ENCODE data around the gene TMEM132D.

Gene TMEM132D

GRCh38 chr12:129615001-129615400 lies 288.8 kb downstream of the TMEM132D start:
- H3K4me2 ChIP-seq (ENCODE audit: low read depth, low read length, poor library complexity, severe bottlenecking): no peak overlapping the region
- TF ChIP-seq CTCF (IDR thresholded peaks at IDR 0.05; ENCODE audit: insufficient read depth, low read length, poor library complexity, severe bottlenecking) (no peak), EZH2phosphoT487 (conservative IDR thresholded peaks at IDR 0.05; ENCODE audit: low read length) (no peak)
- no peaks in the 10 kb centered on the region for H3F3A ChIP-seq (ENCODE audit: insufficient read depth)
- no peaks in the 10 kb centered on the region for H3K36me3 ChIP-seq (ENCODE audit: low read length)
- no peaks in the 10 kb centered on the region for H4K20me1 ChIP-seq (ENCODE audit: low read depth, low read length)
- H3K27me3 ChIP-seq (ENCODE audit: low read length): no peaks in the 10 kb centered on the region
- H3K9me3 ChIP-seq (ENCODE audit: insufficient read depth, low read length): no peaks in the 10 kb centered on the region
- no peak overlapping the region for H3K4me3 ChIP-seq (ENCODE audit: insufficient read depth, low read length, poor library complexity, severe bottlenecking)
- no peaks in the 10 kb centered on the region for H3K9me2 ChIP-seq (replicated peaks; ENCODE audit: insufficient read depth, low read length)
- H3K79me2 ChIP-seq (ENCODE audit: insufficient read depth, low read length): no peaks in the 10 kb centered on the region
- H3K27ac ChIP-seq (ENCODE audit: low read depth, low read length): no peak overlapping the region
- no peak overlapping the region for H2AFZ ChIP-seq (ENCODE audit: low read depth, low read length, severe bottlenecking)
- H3K9ac ChIP-seq (ENCODE audit: low read length): no peak overlapping the region

- no peaks in the 10 kb centered on the region for H3K9me2 ChIP-seq (replicated peaks; ENCODE audit: insufficient read depth, low read length)
- no peaks in the 10 kb centered on the region for H3K36me3 ChIP-seq (ENCODE audit: low read length)
- no peak overlapping the region for H3K27ac ChIP-seq (ENCODE audit: low read depth, low read length)
- H3K4me3 ChIP-seq (ENCODE audit: insufficient read depth, low read length, poor library complexity, severe bottlenecking): no peak overlapping the region
- no peaks in the 10 kb centered on the region for H4K20me1 ChIP-seq (ENCODE audit: low read depth, low read length)
- H3K4me2 ChIP-seq (ENCODE audit: low read depth, low read length, poor library complexity, severe bottlenecking): no peak overlapping the region
- no peaks in the 10 kb centered on the region for H3K9me3 ChIP-seq (ENCODE audit: insufficient read depth, low read length)
- H2AFZ ChIP-seq (ENCODE audit: low read depth, low read length, severe bottlenecking): no peak overlapping the region
- H3K9ac ChIP-seq (ENCODE audit: low read length): no peak overlapping the region
- H3F3A ChIP-seq (ENCODE audit: insufficient read depth): no peaks in the 10 kb centered on the region
- TF ChIP-seq CTCF (IDR thresholded peaks at IDR 0.05; ENCODE audit: insufficient read depth, low read length, poor library complexity, severe bottlenecking) (no peak), EZH2phosphoT487 (conservative IDR thresholded peaks at IDR 0.05; ENCODE audit: low read length) (no peak)
- no peaks in the 10 kb centered on the region for H3K79me2 ChIP-seq (ENCODE audit: insufficient read depth, low read length)
- H3K27me3 ChIP-seq (ENCODE audit: low read length): no peaks in the 10 kb centered on the region
Observed at GRCh38 chr12:129614221-129614885, 289.5 kb downstream of the TMEM132D start.

GRCh38 chr12:129613314-129613713 lies 290.5 kb downstream of the TMEM132D start:
- Histone ChIP-seq H3F3A (ENCODE audit: insufficient read depth) (no peaks in the 10 kb centered on the region), H2AFZ (ENCODE audit: low read depth, low read length, severe bottlenecking) (no peak overlapping the region), H3K4me2 (ENCODE audit: low read depth, low read length, poor library complexity, severe bottlenecking) (no peak overlapping the region), H3K27me3 (ENCODE audit: low read length) (no peaks in the 10 kb centered on the region), H3K36me3 (ENCODE audit: low read length) (no peaks in the 10 kb centered on the region), H3K9me3 (ENCODE audit: insufficient read depth, low read length) (no peaks in the 10 kb centered on the region), H3K9ac (ENCODE audit: low read length) (no peak overlapping the region), H3K27ac (ENCODE audit: low read depth, low read length) (no peak overlapping the region), H3K9me2 (replicated peaks; ENCODE audit: insufficient read depth, low read length) (no peaks in the 10 kb centered on the region), H4K20me1 (ENCODE audit: low read depth, low read length) (no peaks in the 10 kb centered on the region), H3K4me3 (ENCODE audit: insufficient read depth, low read length, poor library complexity, severe bottlenecking) (no peak overlapping the region), H3K79me2 (ENCODE audit: insufficient read depth, low read length) (no peaks in the 10 kb centered on the region)
- TF ChIP-seq CTCF (IDR thresholded peaks at IDR 0.05; ENCODE audit: insufficient read depth, low read length, poor library complexity, severe bottlenecking) (no peak), EZH2phosphoT487 (conservative IDR thresholded peaks at IDR 0.05; ENCODE audit: low read length) (no peak)

All from SU-DHL-6 (cell line).